ENCODE data around the gene HK1. TPM values are rescaled to one million over a fixed set of nuclear protein-coding genes. Genes with fewer than 3 reads are reported as not detected.

Gene HK1
- total and polyA plus RNA-seq, 3 experiments from 2014 or later = 144 to 153 (median 151) TPM

DNA sequence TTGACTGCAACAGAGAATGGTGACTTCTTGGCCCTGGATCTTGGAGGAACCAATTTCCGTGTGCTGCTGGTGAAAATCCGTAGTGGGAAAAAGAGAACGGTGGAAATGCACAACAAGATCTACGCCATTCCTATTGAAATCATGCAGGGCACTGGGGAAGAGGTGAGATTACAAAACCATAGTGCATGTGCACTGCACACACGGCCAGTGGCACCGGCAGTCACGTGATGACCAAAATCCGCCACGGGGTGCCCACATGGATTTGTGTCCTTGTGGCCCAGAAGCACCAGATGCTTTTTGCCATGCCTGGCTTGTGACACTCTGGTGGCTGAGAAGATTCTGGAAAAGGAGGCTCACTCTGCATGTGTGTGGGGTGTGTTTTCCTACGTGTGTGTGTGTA, 106.0 kb downstream of the HK1 start:
- Mint-ChIP-seq H3K27me3 (no peaks in the 10 kb centered on the region), H3K27ac (peak overlapping the region in 2 of 8 donors; percentile 79 to 89), H3K36me3 (peaks cover 0 to 93% (median 25%) of the 10 kb centered on the region in 3 donors), H3K9me3 (no peaks in the 10 kb centered on the region), H3K4me1 (no peaks in the 10 kb centered on the region), H3K4me3 (no peak overlapping the region)
- Histone ChIP-seq H3K9me3 (ENCODE audit: low read length) (no peaks in the 10 kb centered on the region), H3K4me1 (ENCODE audit: insufficient read depth, low read length) (no peaks in the 10 kb centered on the region), H3K27me3 (ENCODE audit: insufficient read depth, low read length, poor library complexity, severe bottlenecking) (no peaks in the 10 kb centered on the region), H3K4me3 (ENCODE audit: low read length) (no peak overlapping the region), H3K27ac (ENCODE audit: low read depth, low read length) (no peak overlapping the region), H3K36me3 (ENCODE audit: insufficient read depth, low read length) (peaks cover 66% of the 10 kb centered on the region)
- ChIA-PET POLR2A (no interaction called here), CTCF (no interaction called here)
- DNase-seq = no peak

DNA sequence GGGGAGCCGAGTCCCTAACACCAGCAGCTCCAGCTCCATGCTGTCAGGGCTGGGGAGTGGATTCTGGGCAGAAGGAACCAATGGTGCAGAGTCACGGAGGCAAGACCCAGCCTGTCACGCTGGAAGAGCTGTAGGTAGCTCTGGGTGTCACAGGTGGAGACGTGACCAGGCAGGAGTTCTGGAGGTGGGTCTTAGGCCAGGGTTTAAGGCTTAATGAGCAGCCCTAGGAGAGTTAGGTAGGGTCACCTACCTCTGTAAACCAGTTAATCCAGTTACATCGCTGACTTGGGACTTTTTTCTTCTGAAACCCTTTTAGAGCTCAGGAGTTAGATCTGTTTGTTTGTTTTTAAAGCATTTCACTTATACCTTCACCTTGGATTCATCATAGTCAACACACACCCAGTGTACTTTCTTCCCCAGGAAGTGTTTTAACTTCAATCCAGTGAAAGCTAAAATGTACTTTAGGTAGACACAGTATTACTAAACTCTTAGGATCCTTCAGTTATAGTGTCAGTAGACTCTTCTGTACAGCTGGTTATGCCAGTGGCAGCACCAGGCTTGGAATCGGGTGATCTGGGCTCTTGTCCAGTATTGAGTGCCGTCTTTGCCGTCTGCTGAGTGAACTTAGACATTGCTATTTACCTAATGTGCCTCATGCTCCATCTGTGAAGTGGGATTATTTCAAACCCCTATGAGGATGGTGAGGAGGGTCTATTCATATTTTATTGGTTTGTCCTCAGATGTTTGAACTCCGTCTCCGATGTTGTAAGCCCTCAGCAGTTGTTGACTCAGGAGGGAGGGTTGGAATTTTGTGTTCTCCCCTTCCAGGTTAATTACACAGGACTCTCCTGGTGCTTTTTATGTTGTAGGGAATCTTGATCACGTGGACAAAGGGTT, 107.4 kb downstream of the HK1 start:
- ChIA-PET POLR2A (no interaction called here), CTCF (no interaction called here)
- H3K27ac ChIP-seq (ENCODE audit: low read depth, low read length) = no peak overlapping the region
- no peaks in the 10 kb centered on the region for H3K27me3 ChIP-seq (ENCODE audit: insufficient read depth, low read length, poor library complexity, severe bottlenecking)
- H3K9me3 ChIP-seq (ENCODE audit: low read length) = no peaks in the 10 kb centered on the region
- Mint-ChIP-seq H3K4me3 (no peak overlapping the region), H3K4me1 (peaks cover 0 to 3% (median 0%) of the 10 kb centered on the region in 3 donors), H3K9me3 (no peaks in the 10 kb centered on the region), H3K36me3 (peaks cover 0 to 90% (median 23%) of the 10 kb centered on the region in 3 donors), H3K27ac (peak overlapping the region in 6 of 8 donors; percentile 29 to 78 (median 46)), H3K27me3 (no peaks in the 10 kb centered on the region)
- H3K4me3 ChIP-seq (ENCODE audit: low read length) = no peak overlapping the region
- DNase-seq = no peak
- H3K4me1 ChIP-seq (ENCODE audit: insufficient read depth, low read length) = peaks cover 7% of the 10 kb centered on the region
- peaks cover 53% of the 10 kb centered on the region for H3K36me3 ChIP-seq (ENCODE audit: insufficient read depth, low read length)

DNA sequence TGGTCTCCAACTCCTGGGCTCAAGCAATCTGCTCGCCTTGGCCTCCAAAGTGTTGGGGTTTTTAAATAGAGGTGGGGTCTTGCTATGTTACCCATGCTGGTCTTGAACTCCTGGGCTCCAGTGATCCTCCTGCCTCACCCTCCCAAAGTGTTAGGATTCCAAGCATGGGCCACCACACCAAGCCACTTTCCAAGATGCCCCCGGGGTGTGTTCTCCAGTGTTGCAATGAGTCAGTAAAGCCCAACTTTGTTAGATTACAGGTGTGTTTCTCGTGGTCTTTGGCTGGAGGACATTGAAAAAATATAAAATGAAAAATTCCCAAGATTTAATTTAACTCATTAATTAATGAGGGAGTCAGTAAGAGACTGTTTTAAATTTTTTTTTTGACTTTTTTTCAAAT, 109.2 kb downstream of the HK1 start:
- H3K27ac ChIP-seq (ENCODE audit: low read depth, low read length) = no peak overlapping the region
- H3K9me3 ChIP-seq (ENCODE audit: low read length) = no peaks in the 10 kb centered on the region
- no peak overlapping the region for H3K4me3 ChIP-seq (ENCODE audit: low read length)
- no peaks in the 10 kb centered on the region for H3K27me3 ChIP-seq (ENCODE audit: insufficient read depth, low read length, poor library complexity, severe bottlenecking)
- Mint-ChIP-seq H3K36me3 (peaks cover 2 to 87% (median 19%) of the 10 kb centered on the region in 3 donors), H3K27ac (peak overlapping the region in 1 of 8 donors; percentile 11), H3K4me1 (peaks cover 9 to 13% (median 10%) of the 10 kb centered on the region in 3 donors), H3K9me3 (no peaks in the 10 kb centered on the region), H3K27me3 (no peaks in the 10 kb centered on the region), H3K4me3 (no peak overlapping the region)
- POLR2A ChIA-PET = no interaction called here
- H3K36me3 ChIP-seq (ENCODE audit: insufficient read depth, low read length) = peaks cover 49% of the 10 kb centered on the region
- DNase-seq = no peak
- H3K4me1 ChIP-seq (ENCODE audit: insufficient read depth, low read length) = peaks cover 12% of the 10 kb centered on the region
- CTCF ChIA-PET = interaction anchor here (0.6 kb wide), 1 partner anchor 62 kb away, joined by 3 read pairs; no protein-coding TSS in a partner anchor

DNA sequence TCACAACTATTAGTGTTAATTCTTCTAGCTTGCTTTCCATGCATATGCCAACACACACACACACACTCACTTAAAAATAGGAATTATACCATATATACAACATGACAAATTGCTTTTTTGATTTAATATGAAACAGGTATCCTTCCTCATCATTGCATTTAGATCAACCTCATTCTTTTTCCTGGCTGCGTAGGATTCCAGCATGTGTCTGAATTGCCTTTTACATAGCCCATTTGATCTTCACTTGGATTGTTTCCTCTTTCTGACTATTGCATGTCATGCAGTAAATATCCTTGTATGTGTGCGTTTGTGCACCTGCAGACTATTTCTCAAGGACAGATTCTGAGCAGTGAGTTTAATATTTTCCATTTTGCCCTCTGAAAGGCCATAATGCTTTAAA, 110.2 kb downstream of the HK1 start:
- ChIA-PET POLR2A (no interaction called here), CTCF (interaction anchor here (0.6 kb wide), 1 partner anchor 152 kb away, joined by 3 read pairs; no protein-coding TSS in a partner anchor)
- H3K4me3 ChIP-seq (ENCODE audit: low read length) = no peak overlapping the region
- Mint-ChIP-seq H3K4me1 (peaks cover 11 to 15% (median 13%) of the 10 kb centered on the region in 3 donors), H3K9me3 (no peaks in the 10 kb centered on the region), H3K27me3 (no peaks in the 10 kb centered on the region), H3K27ac (peak overlapping the region in 3 of 8 donors; percentile 19 to 33 (median 23)), H3K36me3 (peaks cover 4 to 83% (median 15%) of the 10 kb centered on the region in 3 donors), H3K4me3 (no peak overlapping the region)
- DNase-seq = no peak
- no peak overlapping the region for H3K27ac ChIP-seq (ENCODE audit: low read depth, low read length)
- no peaks in the 10 kb centered on the region for H3K9me3 ChIP-seq (ENCODE audit: low read length)
- peaks cover 39% of the 10 kb centered on the region for H3K36me3 ChIP-seq (ENCODE audit: insufficient read depth, low read length)
- H3K4me1 ChIP-seq (ENCODE audit: insufficient read depth, low read length) = peaks cover 13% of the 10 kb centered on the region
- no peaks in the 10 kb centered on the region for H3K27me3 ChIP-seq (ENCODE audit: insufficient read depth, low read length, poor library complexity, severe bottlenecking)

DNA sequence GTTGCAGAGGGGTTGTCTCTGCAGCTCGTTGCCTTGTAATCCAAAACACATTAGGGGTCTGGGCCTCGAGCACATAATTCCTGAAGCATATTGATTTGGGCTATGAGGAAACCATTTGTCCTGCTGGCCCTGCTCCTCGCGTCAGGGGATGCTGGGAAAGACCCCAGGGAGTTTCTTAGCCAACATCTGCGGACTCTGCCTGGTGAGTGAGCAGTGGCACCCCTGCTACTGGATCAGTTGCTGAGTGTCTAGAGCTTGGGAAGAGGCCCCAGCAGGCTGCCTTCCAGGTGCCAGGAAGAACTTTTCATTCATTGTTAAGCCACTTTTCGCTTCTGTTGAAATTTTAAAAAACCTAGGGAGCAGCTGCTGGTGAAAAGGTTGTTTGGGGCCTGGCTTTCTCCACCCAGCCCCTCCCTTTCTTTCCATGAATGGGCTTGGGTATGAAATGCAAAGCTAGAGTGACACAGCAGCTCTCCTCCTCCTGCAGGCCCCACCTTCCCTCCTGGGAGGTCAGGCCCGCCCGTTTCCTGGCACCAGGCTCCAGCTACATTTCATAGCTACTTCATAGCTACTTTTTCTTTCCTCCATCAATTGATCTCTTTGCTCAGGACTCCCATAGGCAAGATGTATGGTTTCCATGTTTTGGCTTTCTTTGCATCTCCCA, 111.7 kb downstream of the HK1 start:
- POLR2A ChIA-PET = no interaction called here
- no peaks in the 10 kb centered on the region for H3K27me3 ChIP-seq (ENCODE audit: insufficient read depth, low read length, poor library complexity, severe bottlenecking)
- CTCF ChIA-PET = interaction anchor here (0.7 to 6.1 kb wide), 7 partner anchors 72 to 434 kb away, joined by 3 to 103 read pairs (median 3); partner anchors contain the start of gene DDX21
- H3K4me1 Mint-ChIP-seq = peaks cover 11 to 15% (median 13%) of the 10 kb centered on the region in 3 donors
- no peaks in the 10 kb centered on the region for H3K27me3 Mint-ChIP-seq
- peak overlapping the region in 4 of 8 donors; percentile 43 to 82 (median 60) for H3K27ac Mint-ChIP-seq
- H3K9me3 Mint-ChIP-seq = no peaks in the 10 kb centered on the region
- H3K36me3 ChIP-seq (ENCODE audit: insufficient read depth, low read length) = peaks cover 38% of the 10 kb centered on the region
- no peak overlapping the region for H3K4me3 Mint-ChIP-seq
- H3K36me3 Mint-ChIP-seq = peaks cover 10 to 79% (median 17%) of the 10 kb centered on the region in 3 donors
- peaks cover 13% of the 10 kb centered on the region for H3K4me1 ChIP-seq (ENCODE audit: insufficient read depth, low read length)
- H3K27ac ChIP-seq (ENCODE audit: low read depth, low read length) = no peak overlapping the region
- no peak for DNase-seq
- no peak overlapping the region for H3K4me3 ChIP-seq (ENCODE audit: low read length)
- no peaks in the 10 kb centered on the region for H3K9me3 ChIP-seq (ENCODE audit: low read length)

DNA sequence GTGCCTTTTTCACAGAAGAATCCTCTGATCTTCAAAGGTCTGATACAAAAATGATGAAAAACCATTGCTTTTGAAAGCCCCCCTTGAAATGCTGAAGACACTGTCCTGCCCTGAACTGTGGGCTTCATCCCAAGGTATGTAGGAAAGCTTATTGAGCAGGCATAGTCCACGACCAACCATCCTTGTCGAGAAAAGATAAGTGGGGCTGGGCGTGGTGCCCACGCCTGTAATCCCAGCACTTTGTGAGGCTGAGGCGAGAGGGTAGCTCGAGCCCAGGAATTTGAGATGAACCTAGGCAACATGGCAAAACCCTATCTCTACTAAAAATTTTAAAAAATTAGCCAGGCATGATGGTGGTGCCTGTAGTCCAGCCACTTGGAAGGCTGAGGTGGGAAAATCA, 112.9 kb downstream of the HK1 start:
- no peaks in the 10 kb centered on the region for H3K9me3 ChIP-seq (ENCODE audit: low read length)
- H3K27me3 Mint-ChIP-seq = no peaks in the 10 kb centered on the region
- POLR2A ChIA-PET = no interaction called here
- H3K36me3 Mint-ChIP-seq = peaks cover 10 to 75% (median 17%) of the 10 kb centered on the region in 3 donors
- peaks cover 33% of the 10 kb centered on the region for H3K36me3 ChIP-seq (ENCODE audit: insufficient read depth, low read length)
- H3K27me3 ChIP-seq (ENCODE audit: insufficient read depth, low read length, poor library complexity, severe bottlenecking) = no peaks in the 10 kb centered on the region
- DNase-seq = no peak
- CTCF ChIA-PET = interaction anchor here (0.7 to 6.1 kb wide), 4 partner anchors 12 to 435 kb away, joined by 3 to 103 read pairs (median 5); partner anchors contain the start of gene DDX21
- H3K4me1 Mint-ChIP-seq = peaks cover 11 to 15% (median 13%) of the 10 kb centered on the region in 3 donors
- H3K4me1 ChIP-seq (ENCODE audit: insufficient read depth, low read length) = peaks cover 13% of the 10 kb centered on the region
- peak overlapping the region in 4 of 8 donors; percentile 12 to 87 (median 40) for H3K27ac Mint-ChIP-seq
- H3K4me3 Mint-ChIP-seq = no peak overlapping the region
- H3K4me3 ChIP-seq (ENCODE audit: low read length) = no peak overlapping the region
- H3K27ac ChIP-seq (ENCODE audit: low read depth, low read length) = no peak overlapping the region
- H3K9me3 Mint-ChIP-seq = no peaks in the 10 kb centered on the region

DNA sequence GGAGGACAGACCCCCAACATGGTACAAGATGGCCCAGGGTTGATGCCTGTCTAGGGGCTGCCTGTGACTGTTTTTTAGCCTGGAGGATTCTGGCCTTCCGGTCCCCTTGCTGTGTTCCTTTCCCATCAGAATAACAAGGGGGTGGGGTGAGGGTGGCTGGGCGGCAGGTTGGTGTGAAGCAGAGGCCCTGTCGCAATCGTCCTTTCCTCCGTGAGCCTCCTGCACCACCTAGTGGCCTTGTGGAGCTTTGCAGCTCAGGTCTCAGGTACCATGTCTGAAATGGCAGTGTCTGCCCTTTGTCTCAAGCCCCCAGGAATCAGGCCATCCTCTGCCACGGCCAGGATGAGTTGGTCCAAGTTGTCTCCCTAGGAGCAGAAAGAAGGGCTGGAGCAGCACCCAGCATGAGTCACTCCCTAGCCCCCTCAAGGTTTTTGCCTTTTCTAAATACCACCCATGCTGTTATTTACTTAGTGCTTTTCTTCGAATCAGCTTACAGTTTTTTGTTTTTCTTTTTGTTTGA, 114.2 kb downstream of the HK1 start:
- H3K4me3 ChIP-seq (ENCODE audit: low read length) = no peak overlapping the region
- H3K4me3 Mint-ChIP-seq = no peak overlapping the region
- CTCF ChIA-PET = interaction anchor here (0.6 to 6.1 kb wide), 18 partner anchors 8 to 388 kb away, joined by 3 to 103 read pairs (median 3); no protein-coding TSS in a partner anchor
- H3K9me3 Mint-ChIP-seq = no peaks in the 10 kb centered on the region
- H3K36me3 Mint-ChIP-seq = peaks cover 10 to 74% (median 18%) of the 10 kb centered on the region in 3 donors
- DNase-seq = peak; percentile 62 to 86 (median 73)
- H3K27me3 Mint-ChIP-seq = no peaks in the 10 kb centered on the region
- H3K27ac ChIP-seq (ENCODE audit: low read depth, low read length) = no peak overlapping the region
- peaks cover 38% of the 10 kb centered on the region for H3K36me3 ChIP-seq (ENCODE audit: insufficient read depth, low read length)
- H3K4me1 Mint-ChIP-seq = peaks cover 11 to 15% (median 13%) of the 10 kb centered on the region in 3 donors
- peak overlapping the region; percentile 74 to 92 (median 84) for H3K27ac Mint-ChIP-seq
- no peaks in the 10 kb centered on the region for H3K9me3 ChIP-seq (ENCODE audit: low read length)
- no peaks in the 10 kb centered on the region for H3K27me3 ChIP-seq (ENCODE audit: insufficient read depth, low read length, poor library complexity, severe bottlenecking)
- POLR2A ChIA-PET = interaction anchor here (1.0 kb wide), 1 partner anchor 150 kb away, joined by 4 read pairs; no protein-coding TSS in a partner anchor
- H3K4me1 ChIP-seq (ENCODE audit: insufficient read depth, low read length) = peaks cover 13% of the 10 kb centered on the region
